Stimulated activated naive B cell treated with anti-CD40 and anti-IgM and Interleukin-4, amounts not matched to agents 10 μg/mL and 1 μg/mL and 100 μg/mL, for 72 hours (primary cell): ENCODE data around the gene UBN1.

Source experiments
- ATAC-seq, 2 donors: fragments of 150-1000 bp; cut with Tn5 transposase; replicated peaks; 2 replicates each; pipeline ENCODE4 v1.10.0; 2021; ENCODE audit warnings: moderate library complexity in 1 of 2
- DNase-seq: peaks from one replicate; pipeline ENCODE4 v3.0.0; 2021
- H3K27ac Mint-ChIP-seq: one replicate; pipeline ENCODE4 v1.8.0; 2022; ENCODE audit warnings: mild to moderate bottlenecking, mixed read lengths
- H3K27me3 Mint-ChIP-seq, 2 donors: one replicate each; pipeline ENCODE4 v1.8.0; 2022; ENCODE audit warnings: mixed read lengths in 2 of 2
- H3K36me3 Mint-ChIP-seq, 2 donors: one replicate each; pipeline ENCODE4 v1.8.0; 2022; ENCODE audit warnings: mixed read lengths in 2 of 2, mild to moderate bottlenecking in 1 of 2
- H3K4me1 Mint-ChIP-seq, 2 donors: one replicate each; pipeline ENCODE4 v1.8.0; 2022; ENCODE audit warnings: mixed read lengths in 2 of 2, mild to moderate bottlenecking in 1 of 2
- H3K4me3 Mint-ChIP-seq, 2 donors: one replicate each; pipeline ENCODE4 v1.8.0; 2022; ENCODE audit warnings: mild to moderate bottlenecking in 2 of 2, mixed read lengths in 2 of 2, moderate library complexity in 1 of 2
- H3K9me3 Mint-ChIP-seq, 2 donors: one replicate each; pipeline ENCODE4 v1.8.0; 2022; ENCODE audit warnings: mixed read lengths in 2 of 2, mild to moderate bottlenecking in 1 of 2

Gene UBN1

DNA sequence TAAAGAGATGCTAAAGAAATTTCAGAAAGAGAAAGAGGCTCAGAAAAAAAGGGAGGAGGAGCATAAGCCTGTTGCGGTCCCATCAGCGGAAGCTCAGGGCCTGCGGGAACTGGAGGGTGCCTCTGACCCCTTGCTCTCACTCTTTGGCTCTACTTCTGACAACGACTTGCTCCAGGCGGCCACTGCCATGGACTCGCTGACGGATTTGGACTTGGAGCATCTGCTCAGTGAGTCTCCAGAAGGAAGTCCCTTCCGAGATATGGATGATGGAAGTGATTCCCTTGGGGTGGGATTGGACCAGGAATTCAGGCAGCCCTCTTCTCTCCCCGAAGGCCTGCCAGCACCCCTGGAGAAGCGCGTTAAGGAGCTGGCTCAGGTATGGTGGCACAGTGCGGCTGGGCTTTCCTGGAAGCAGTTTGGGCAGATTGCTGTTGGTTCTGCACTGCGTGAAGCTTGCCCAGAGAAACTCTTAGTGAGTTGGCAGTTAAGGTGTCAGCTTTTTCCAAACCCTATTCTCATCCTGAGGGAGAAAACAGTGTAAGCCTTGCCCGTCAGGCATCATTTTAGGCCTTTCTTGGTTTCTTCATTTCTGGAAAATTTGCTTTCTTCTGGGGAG lies 13.6 kb downstream of the UBN1 start:
- Mint-ChIP-seq H3K27me3 (no peaks in the 10 kb centered on the region), H3K4me1 (peaks cover 0 to 2% of the 10 kb centered on the region in 2 donors), H3K36me3 (peaks cover 39 to 45% of the 10 kb centered on the region in 2 donors), H3K4me3 (no peak overlapping the region), H3K9me3 (no peaks in the 10 kb centered on the region), H3K27ac (peak overlapping the region; percentile 37)
- ATAC-seq, result no peak
- no peak for DNase-seq

DNA sequence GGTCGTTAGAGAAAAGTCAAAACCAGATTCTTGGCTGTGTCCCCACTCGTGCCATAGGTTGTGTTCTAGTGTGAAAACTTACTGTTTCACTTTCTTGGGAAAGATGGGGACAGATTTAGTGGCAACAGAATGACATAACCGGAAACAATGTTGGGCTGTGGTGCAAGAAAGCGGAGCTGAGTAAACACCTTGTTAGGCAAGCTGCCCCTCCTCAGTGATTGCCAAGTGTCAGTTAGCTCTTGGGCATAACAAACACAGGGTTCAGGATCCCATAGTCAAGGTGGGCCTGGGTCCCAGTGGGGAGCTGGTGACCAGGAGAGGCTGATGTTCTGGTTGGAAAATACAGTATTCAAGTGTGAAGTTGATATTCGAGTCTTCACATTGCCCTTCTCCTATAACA lies 15.4 kb downstream of the UBN1 start:
- Mint-ChIP-seq H3K27ac (no peak overlapping the region), H3K4me3 (no peak overlapping the region), H3K36me3 (peaks cover 34 to 49% of the 10 kb centered on the region in 2 donors), H3K9me3 (no peaks in the 10 kb centered on the region), H3K4me1 (peaks cover 0 to 8% of the 10 kb centered on the region in 2 donors), H3K27me3 (no peaks in the 10 kb centered on the region)
- ATAC-seq (no peak), DNase-seq (no peak)

DNA sequence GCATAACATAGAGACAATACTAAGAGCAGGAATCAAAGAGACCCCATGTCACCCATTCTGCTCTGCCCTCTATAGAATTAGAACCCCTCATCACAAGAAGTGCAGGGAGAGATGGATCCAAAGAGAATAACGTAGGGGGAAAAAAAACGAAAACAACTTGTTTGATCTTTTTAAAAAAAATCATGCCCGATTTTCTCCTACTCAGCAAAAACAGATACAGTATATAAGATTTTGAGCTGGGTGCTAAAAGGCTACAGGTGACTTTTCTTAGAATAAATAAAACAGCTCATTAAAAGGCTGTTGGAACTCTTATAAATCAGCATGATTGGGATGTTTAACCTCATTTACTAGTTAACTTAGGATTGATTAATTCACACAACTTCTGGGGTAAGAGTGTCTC lies 17.4 kb downstream of the UBN1 start:
- no peaks in the 10 kb centered on the region for H3K9me3 Mint-ChIP-seq
- DNase-seq (no peak), ATAC-seq (no peak)
- H3K36me3 Mint-ChIP-seq, result peaks cover 30 to 43% of the 10 kb centered on the region in 2 donors
- H3K27ac Mint-ChIP-seq, result no peak overlapping the region
- peaks cover 0 to 10% of the 10 kb centered on the region in 2 donors for H3K4me1 Mint-ChIP-seq
- no peaks in the 10 kb centered on the region for H3K27me3 Mint-ChIP-seq
- H3K4me3 Mint-ChIP-seq, result no peak overlapping the region

DNA sequence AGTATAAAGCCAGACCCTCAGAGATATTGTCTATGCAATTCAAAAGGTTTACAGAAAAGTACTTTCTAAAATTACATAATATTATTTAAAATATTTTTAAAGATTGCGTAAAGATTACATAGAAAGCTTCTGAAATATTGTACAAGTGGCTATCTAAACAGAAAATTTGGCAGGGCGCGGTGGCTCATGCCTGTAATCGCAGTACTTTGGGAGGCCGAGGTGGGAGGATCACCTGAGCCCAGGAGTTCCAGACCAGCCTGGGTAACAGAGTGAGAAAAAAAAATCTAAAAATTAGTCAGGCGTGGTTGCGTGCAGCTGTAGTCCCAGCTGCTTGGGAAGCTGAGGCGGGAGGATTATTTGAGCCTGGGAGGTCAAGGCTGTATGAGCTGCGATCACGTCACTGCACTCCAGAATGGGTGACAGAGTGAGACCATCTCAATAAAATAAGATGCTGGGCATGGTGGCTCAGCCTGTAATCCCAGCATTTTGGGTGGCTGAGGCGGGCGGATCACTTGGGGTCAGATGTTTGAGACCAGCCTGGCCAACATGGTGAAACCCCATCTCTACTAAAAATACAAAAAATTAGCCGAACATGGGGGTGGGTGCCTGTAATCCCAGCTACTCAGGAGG lies 18.1 kb downstream of the UBN1 start:
- Mint-ChIP-seq H3K4me1 (peaks cover 0 to 10% of the 10 kb centered on the region in 2 donors), H3K9me3 (no peaks in the 10 kb centered on the region), H3K27me3 (no peaks in the 10 kb centered on the region), H3K36me3 (peaks cover 32 to 44% of the 10 kb centered on the region in 2 donors), H3K27ac (no peak overlapping the region), H3K4me3 (no peak overlapping the region)
- ATAC-seq (no peak), DNase-seq (no peak)

DNA sequence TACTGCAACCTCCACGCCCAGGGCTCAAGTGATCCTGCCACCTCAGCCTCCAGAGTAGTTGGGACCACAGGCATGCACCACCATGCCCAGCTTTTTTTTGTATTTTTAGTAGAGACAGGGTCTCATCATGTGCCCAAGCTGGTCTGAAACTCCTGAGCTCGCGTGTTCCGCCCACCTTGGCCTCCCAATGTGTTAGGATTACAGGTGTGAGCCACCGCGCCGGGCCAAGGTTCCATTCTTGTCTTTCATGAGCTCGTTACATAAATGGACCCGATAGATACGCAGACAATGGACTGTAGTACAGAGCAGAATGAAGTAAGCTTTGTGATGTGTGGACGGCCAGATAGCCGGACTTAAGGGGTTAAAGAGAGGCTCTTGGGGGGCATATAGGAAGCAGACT lies 19.3 kb downstream of the UBN1 start:
- peaks cover 0 to 10% of the 10 kb centered on the region in 2 donors for H3K4me1 Mint-ChIP-seq
- H3K4me3 Mint-ChIP-seq, result no peak overlapping the region
- H3K9me3 Mint-ChIP-seq, result no peaks in the 10 kb centered on the region
- no peaks in the 10 kb centered on the region for H3K27me3 Mint-ChIP-seq
- no peak overlapping the region for H3K27ac Mint-ChIP-seq
- peaks cover 38 to 54% of the 10 kb centered on the region in 2 donors for H3K36me3 Mint-ChIP-seq
- DNase-seq, result no peak
- no peak for ATAC-seq

DNA sequence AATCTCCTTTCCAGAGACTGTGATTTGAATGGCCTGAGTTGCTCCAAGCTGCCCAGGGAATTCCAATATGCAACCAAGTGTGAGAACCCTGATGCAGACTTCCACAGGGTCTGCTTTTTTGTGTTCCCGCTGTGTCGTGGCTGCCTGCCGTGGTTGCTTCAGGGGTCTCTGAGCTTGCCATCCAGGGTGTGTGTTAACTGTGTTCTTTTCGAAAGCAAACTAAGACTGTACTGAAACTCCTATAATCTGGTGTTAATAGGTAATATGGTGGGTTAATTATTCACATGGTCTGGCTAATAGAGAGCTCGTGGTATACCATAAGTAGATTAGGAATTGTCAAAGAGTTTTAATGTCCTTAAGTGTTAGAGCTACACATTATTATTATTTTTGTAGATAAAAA lies 20.7 kb downstream of the UBN1 start:
- no peaks in the 10 kb centered on the region for H3K9me3 Mint-ChIP-seq
- H3K4me1 Mint-ChIP-seq, result peaks cover 0 to 10% of the 10 kb centered on the region in 2 donors
- no peak for ATAC-seq
- DNase-seq, result no peak
- H3K27ac Mint-ChIP-seq, result no peak overlapping the region
- H3K27me3 Mint-ChIP-seq, result no peaks in the 10 kb centered on the region
- H3K36me3 Mint-ChIP-seq, result peaks cover 43 to 66% of the 10 kb centered on the region in 2 donors
- no peak overlapping the region for H3K4me3 Mint-ChIP-seq

DNA sequence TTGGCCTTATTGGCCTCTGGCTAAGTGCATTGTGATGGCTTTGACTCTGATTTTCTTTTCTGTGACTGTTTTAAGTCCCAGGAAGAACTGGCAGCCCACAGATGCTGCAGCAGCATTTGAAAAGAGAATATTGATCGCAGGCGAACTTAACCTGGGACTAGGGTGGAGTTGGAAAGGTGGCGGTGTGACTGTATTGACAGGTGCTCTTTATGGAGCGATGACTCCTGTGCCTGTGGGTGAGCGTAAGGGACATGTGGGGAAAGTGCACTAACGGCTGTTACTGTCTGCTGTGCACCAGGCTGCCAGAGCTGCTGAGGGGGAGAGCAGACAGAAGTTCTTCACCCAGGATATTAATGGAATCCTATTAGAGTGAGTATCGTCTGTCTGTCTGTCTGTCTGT lies 21.3 kb downstream of the UBN1 start:
- ATAC-seq (no peak), DNase-seq (no peak)
- Mint-ChIP-seq H3K27ac (peak overlapping the region; percentile 38), H3K36me3 (peaks cover 43 to 71% of the 10 kb centered on the region in 2 donors), H3K27me3 (no peaks in the 10 kb centered on the region), H3K4me3 (no peak overlapping the region), H3K9me3 (no peaks in the 10 kb centered on the region), H3K4me1 (peaks cover 0 to 10% of the 10 kb centered on the region in 2 donors)

DNA sequence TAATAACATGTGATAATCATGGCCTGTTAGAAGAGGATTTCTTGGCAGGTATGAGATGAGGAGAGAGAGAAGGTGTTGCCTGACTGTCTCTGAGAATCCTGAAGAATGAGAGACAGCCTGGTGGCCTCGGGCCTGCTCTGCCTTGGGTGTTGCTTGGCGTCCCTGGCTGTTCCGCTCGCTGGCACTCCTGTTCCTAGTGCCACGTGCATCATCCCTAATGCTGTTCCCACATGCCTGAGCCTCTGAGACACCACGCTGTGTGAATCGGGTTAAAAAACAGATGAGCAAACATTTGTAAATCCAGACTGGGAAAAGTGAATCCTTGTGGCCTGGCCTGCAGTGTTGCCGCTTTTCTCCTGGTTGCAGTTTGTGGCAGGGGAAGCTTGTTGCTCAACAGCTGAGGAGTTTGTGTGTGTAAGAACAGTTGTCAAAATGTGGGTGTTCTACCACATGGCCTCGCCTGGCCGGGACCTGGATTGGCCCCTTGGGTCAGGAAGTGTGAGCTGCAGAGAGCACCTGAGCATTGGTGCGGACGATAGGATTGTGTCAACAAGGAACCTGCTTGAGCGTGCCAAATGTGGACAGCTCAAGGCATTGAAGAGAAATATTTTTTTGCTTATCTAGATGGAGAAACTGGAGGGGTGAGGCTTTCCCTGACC lies 22.0 kb downstream of the UBN1 start:
- DNase-seq, result no peak
- H3K9me3 Mint-ChIP-seq, result no peaks in the 10 kb centered on the region
- no peak overlapping the region for H3K27ac Mint-ChIP-seq
- H3K4me3 Mint-ChIP-seq, result no peak overlapping the region
- H3K4me1 Mint-ChIP-seq, result peaks cover 0 to 8% of the 10 kb centered on the region in 2 donors
- H3K36me3 Mint-ChIP-seq, result peaks cover 43 to 70% of the 10 kb centered on the region in 2 donors
- no peak for ATAC-seq
- H3K27me3 Mint-ChIP-seq, result no peaks in the 10 kb centered on the region

DNA sequence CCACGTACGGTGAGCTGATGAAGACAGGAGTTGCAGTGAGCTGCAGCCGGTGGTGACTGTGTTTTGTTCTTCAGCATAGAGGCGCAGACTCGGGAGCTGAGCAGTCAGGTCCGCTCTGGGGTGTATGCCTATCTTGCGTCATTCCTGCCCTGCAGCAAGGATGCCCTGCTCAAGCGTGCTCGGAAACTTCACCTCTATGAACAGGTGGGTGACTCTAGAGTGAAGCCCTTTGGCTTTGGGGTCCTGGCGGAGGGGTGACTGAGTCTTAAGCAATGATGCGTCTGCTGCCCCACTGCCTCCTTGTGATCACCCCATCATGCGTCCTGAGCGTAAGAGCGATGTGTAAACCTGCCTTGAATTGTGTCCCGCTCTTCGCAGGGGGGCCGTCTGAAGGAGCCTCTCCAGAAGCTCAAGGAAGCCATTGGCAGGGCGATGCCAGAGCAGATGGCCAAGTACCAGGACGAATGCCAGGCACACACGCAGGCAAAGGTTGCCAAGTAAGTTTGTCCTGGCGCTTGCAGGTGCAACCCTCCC lies 22.9 kb downstream of the UBN1 start:
- no peak for ATAC-seq
- Mint-ChIP-seq H3K27me3 (no peaks in the 10 kb centered on the region), H3K36me3 (peaks cover 50 to 72% of the 10 kb centered on the region in 2 donors), H3K4me3 (no peak overlapping the region), H3K4me1 (peaks cover 0 to 8% of the 10 kb centered on the region in 2 donors), H3K9me3 (no peaks in the 10 kb centered on the region), H3K27ac (no peak overlapping the region)
- DNase-seq, result no peak

DNA sequence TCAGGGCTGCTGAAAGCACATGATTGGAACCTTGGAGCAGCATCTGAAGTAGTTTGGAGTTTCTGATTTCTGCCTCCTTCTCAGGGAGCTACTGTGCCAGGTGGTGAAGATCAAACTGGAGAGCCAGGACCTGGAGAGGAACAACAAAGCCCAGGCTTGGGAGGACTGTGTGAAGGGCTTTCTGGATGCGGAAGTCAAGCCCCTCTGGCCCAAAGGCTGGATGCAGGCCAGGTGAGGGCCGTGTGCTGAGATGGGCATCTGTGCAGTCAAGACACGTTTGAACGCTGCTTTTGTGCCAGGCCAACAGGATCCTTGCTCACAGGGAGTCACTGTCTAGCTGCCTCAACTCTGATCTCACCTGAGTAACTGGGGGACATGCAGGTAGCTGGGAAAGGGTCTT lies 23.8 kb downstream of the UBN1 start:
- ATAC-seq, result no peak
- Mint-ChIP-seq H3K27ac (peak overlapping the region; percentile 27), H3K36me3 (peaks cover 56 to 75% of the 10 kb centered on the region in 2 donors)

DNA sequence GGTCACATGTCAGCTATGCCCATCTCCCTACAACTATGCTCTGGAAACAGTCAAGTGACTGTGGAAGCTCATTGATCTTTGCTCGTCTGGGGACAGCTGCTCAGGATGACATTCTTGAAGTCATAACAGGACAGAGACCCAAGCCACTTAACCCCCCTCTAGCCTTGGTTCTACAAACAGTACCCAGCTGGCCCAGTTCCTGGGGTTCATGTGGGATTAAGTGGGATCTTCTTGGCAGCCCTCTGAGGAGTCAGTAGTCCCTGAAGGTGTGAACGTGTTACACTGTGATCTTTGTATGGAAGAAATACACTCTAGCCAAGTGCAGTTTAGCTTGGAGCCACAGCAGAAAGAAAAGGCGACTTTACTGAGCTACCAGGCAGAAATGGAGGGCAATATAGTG lies 25.8 kb downstream of the UBN1 start:
- Mint-ChIP-seq H3K4me3 (no peak overlapping the region), H3K9me3 (no peaks in the 10 kb centered on the region), H3K4me1 (peaks cover 0 to 3% of the 10 kb centered on the region in 2 donors), H3K27me3 (no peaks in the 10 kb centered on the region), H3K27ac (peak overlapping the region; percentile 5), H3K36me3 (peaks cover 61 to 73% of the 10 kb centered on the region in 2 donors)
- ATAC-seq, result no peak
- no peak for DNase-seq

More for the DNA sequence above, 23.8 kb downstream of the UBN1 start:
- DNase-seq, result no peak
- H3K9me3 Mint-ChIP-seq, result no peaks in the 10 kb centered on the region
- H3K4me3 Mint-ChIP-seq, result no peak overlapping the region
- peaks cover 0 to 8% of the 10 kb centered on the region in 2 donors for H3K4me1 Mint-ChIP-seq
- no peaks in the 10 kb centered on the region for H3K27me3 Mint-ChIP-seq

DNA sequence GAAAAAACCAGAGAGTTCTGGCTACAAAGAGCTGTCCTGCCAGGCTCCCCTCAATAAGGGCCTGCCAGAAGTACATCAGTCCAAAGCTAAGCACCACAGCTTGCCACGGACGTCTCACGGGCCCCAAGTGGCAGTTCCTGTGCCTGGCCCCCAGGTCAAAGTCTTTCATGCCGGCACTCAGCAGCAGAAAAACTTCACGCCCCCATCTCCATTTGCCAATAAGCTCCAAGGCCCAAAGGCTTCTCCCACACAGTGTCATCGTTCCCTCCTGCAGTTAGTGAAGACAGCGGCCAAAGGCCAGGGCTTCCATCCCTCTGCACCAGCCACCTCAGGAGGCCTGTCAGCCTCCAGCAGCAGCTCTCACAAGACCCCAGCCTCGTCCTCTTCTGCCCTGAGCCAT lies 27.4 kb downstream of the UBN1 start:
- DNase-seq, result no peak
- no peak for ATAC-seq
- H3K9me3 Mint-ChIP-seq, result no peaks in the 10 kb centered on the region
- peaks cover 51 to 68% of the 10 kb centered on the region in 2 donors for H3K36me3 Mint-ChIP-seq
- no peaks in the 10 kb centered on the region for H3K27me3 Mint-ChIP-seq
- no peak overlapping the region for H3K4me3 Mint-ChIP-seq
- no peak overlapping the region for H3K27ac Mint-ChIP-seq
- no peaks in the 10 kb centered on the region for H3K4me1 Mint-ChIP-seq

DNA sequence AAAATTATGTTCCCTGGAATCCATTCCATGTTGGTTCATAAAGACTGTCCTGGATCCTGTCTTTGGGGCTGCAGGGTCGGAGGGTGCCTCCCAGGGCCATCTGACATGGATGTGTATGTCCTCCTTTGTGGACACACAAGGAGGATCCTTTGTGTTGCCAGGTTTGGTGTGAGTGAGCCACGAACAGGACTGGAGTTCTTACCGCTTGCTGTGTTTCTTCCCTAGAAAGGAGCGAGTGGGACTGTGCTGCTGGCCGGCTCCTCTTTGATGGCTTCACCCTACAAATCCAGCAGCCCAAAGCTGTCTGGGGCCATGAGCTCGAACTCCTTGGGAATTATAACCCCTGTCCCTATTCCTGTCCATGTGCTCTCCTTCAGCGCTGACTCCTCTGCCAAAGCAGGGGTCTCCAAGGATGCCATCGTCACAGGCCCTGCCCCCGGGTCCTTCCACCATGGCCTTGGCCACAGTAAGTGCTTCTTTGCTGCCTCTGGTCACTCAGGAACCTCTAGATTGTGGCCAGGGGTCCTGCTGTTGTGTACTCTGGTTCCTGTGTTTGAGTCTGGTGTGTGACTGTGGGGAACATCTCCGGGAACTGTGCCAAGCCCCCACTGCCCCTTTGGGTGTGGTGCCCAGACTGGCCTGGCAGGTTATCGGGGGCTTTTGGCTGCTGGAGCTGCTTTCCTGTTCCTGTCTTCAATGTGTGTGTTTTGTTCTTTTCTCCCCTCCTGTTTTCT lies 29.5 kb downstream of the UBN1 start:
- H3K27ac Mint-ChIP-seq, result no peak overlapping the region
- H3K4me3 Mint-ChIP-seq, result no peak overlapping the region
- H3K36me3 Mint-ChIP-seq, result peaks cover 39 to 58% of the 10 kb centered on the region in 2 donors

DNA sequence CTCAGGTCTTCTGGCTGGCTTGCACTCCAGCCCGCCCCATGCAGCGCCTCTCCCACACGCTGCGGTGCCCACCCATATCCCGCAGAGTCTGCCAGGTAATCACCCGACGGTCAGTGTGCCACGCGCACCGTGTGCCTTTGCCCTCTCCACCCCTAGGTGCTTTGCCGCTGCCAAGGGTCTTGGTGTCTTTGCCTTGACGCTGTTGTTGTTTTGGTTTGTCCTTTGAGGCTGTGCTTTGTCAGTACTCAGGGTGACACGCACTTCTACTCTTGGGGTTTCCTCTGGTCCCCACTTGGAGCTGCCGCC lies 30.1 kb downstream of the UBN1 start:
- Mint-ChIP-seq H3K36me3 (peaks cover 40 to 58% of the 10 kb centered on the region in 2 donors), H3K4me1 (no peaks in the 10 kb centered on the region), H3K4me3 (no peak overlapping the region), H3K27me3 (no peaks in the 10 kb centered on the region), H3K27ac (no peak overlapping the region), H3K9me3 (no peaks in the 10 kb centered on the region)
- DNase-seq, result no peak
- ATAC-seq, result no peak

More for the DNA sequence above, 29.5 kb downstream of the UBN1 start:
- Mint-ChIP-seq H3K27me3 (no peaks in the 10 kb centered on the region), H3K4me1 (no peaks in the 10 kb centered on the region), H3K9me3 (no peaks in the 10 kb centered on the region)
- ATAC-seq, result no peak
- DNase-seq, result no peak
